OCI-LY1 (cell line): Measurements from ENCODE around the gene MEIOSIN.

ENCODE experiments used
- CTCF ChIP-seq: fragments of 200-600 bp; sonication (generic), shearing (Covaris generic); IDR thresholded peaks from 2 replicates; pipeline ENCODE4 v1.5.1; 2017; ENCODE audit warnings: mild to moderate bottlenecking, antibody characterized with exemption, low read length, moderate library complexity, mixed read lengths
- EZH2 ChIP-seq: fragments of 200-600 bp; sonication (generic), shearing (Covaris generic); IDR thresholded peaks from 2 replicates; pipeline ENCODE4 v1.8.0; 2017; ENCODE audit warnings: borderline replicate concordance, mixed run types, mild to moderate bottlenecking, antibody characterized with exemption, low read length, moderate library complexity, mixed read lengths

GRCh38 chr19:45766869-45767346, 33.7 kb downstream of the MEIOSIN start:
- TF ChIP-seq CTCF (no peak), EZH2 (no peak)
